Stimulated activated CD4-positive, alpha-beta T cell treated with anti-CD3 and anti-CD28 coated beads, TNF-alpha, amount 100 ng/mL, for 4 hours (primary cell): Measurements from ENCODE around the gene ACBD4.
"Not testable (repeated sequence)": the region's sequence is repeated elsewhere in the genome, so short reads cannot be mapped to it uniquely, and the experiment has no call there.

Experiments used
- DNase-seq, 3 experiments: peaks; one replicate each; pipeline ENCODE4 v3.0.0-alpha.2; 2020; ENCODE audit warnings: low read depth in 3 of 3

The ACBD4 gene

GRCh38 chr17:45119964-45120363 is 15.5 kb upstream of the ACBD4 start:
- DNase-seq: no peak

DNA sequence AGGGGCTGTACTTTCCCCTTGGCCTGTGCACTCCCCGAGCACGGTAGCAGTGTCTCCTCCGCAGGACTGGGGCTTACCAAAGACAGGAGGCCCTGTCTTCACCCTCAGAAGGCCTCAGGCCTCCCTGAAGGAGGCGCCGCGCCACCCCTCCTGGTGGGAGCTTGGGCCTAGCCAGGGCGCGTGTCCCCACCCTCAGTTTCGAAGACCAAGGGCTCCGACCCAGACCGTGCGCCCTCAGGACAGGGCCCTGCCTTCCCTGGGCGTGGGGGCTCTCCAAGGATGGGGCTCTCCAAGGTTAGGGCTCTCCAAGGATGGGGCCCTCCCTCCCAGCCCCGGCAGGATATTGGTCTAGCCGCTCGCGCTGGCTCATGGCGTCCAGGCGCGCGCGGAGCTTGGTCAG is 14.9 kb upstream of the ACBD4 start:
- DNase-seq: no peak

DNA sequence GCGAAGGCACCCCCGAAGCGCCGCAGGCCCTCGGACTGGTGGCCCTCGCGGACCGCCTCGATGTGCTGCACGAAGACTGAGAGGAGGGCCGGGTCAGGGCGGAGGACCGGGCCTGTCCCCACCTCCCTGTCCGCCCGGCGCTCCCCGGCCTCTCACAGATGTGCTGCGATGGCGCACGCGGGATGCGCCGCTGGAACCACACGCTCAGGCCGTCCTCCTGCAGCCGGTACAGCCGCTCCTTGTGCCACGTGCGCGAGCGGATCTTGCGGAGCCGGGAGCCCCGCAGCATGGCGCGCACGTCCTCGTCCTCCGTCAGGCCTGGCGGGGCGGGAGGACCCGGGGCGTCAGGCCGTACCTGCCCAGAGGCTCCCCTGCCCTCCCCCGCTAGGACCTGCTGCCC is 14.4 kb upstream of the ACBD4 start:
- no peak for DNase-seq

DNA sequence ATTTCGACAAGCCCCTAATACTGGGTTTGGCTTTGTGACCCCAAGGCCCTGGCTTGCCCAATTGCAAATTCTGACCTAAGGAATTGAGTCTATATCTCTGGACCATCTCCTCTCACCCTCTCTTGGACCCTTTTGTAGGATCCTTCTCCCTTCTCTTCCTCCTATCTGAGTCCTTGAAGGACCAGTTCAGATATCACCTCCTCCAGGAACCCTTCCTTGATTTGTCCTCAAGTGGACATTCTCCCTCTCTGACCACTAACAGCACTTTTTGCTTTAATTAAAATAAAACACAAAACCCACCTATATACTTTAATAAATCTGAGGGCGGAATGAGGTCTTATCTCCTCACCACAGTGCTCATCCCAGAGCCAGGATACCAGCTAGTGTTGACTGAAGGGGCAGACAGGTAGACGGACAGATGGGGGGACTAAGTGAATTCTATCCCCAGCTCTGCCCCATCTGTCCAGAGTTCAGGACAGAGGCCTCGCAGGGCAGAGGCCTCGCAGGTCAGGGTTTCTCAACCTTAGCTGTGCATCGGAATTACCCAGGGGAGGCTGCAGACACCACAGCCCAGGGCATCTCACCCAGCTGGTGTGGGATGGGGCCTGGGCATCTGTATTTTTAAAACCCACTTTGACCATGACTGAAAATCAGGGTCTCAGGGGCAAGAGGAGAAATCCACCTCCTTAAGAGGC is 12.3 kb upstream of the ACBD4 start:
- DNase-seq: no peak

DNA sequence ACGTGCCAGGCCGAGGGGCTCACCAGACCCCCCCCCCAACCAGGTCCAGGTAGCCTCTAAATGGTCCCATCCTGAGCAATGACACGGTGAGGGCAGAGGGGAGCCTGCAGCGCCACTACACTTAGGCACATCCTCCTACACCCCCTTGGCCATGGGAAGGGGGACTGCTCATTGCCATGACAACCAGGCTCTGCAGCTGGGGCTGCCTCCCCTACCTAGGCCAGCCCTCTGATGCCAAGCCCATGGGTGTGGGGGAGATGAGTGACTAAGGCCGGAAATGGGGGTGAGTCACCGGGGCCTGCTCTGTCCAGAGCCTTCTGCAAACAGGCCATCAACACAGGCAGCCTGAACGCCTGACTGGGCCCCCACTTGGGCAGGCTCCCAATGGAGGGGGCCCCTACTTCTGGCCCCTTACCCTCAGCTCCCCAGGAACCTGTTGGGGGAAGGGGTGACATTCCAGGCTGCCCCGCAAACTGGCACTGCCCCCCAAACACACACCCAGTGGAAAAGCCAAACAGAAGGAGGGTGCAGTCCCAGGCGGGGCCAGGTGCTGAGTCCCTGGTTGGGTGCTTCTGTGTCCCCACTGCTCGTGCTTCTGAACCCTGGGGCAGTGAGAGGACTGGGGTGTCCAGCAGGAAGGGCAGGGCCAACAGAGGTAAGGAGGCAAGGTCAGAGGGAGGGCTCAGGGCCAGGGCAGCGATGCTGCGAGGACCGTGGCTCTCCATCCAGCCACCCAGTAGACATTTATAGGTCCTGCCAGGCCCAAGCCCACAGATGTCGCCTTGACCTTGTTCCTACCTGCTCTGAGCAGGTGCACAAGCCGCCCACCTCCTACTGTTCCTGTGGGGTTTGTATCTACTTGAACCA is 11.3 kb upstream of the ACBD4 start:
- DNase-seq: no peak

- DNase-seq: not testable (repeated sequence)
Measured at GRCh38 chr17:45124797-45125122, 10.7 kb upstream of the ACBD4 start.

DNA sequence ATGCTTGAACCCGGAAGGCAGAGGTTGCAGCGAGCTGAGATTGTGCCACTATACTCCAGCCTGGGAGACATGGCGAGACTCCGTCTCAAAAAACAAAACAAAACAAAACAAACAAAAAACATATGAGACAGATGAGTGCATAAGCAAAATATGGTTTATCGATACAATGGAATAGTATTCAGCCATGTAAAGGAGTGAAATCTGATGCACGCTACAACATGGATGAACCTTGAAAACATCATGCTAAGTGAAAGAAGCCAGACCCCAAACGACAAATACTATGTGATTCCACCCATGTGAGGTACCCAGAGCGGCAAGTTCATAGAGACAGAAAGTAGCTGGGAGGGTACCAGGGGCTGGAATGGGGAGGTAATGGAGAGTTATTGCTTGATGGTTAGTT is 10.0 kb upstream of the ACBD4 start:
- no peak for DNase-seq

DNA sequence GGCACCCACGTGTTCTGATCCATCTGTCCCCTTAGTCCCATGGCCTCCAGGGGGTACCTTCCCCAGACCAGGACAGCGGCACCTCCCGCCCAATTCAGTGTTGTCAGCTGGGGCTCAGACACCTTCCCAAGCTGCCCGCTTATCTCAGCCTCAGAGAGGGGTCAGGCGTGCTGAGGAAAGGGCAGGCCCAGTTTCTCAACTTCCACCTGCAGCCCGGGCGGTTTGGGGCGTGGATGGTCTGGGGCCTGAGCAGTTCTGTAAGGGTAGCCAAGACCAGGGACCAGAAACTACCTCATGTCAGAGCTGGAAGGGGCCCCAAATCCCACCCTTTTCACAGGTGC is 8.3 kb upstream of the ACBD4 start:
- DNase-seq: no peak

- no peak for DNase-seq
Measured at GRCh38 chr17:45127548-45128300, 7.8 kb upstream of the ACBD4 start.

GRCh38 chr17:45128331-45128730 is 7.2 kb upstream of the ACBD4 start:
- no peak for DNase-seq

- no peak for DNase-seq
Measured at GRCh38 chr17:45128989-45129388, 6.5 kb upstream of the ACBD4 start.

DNA sequence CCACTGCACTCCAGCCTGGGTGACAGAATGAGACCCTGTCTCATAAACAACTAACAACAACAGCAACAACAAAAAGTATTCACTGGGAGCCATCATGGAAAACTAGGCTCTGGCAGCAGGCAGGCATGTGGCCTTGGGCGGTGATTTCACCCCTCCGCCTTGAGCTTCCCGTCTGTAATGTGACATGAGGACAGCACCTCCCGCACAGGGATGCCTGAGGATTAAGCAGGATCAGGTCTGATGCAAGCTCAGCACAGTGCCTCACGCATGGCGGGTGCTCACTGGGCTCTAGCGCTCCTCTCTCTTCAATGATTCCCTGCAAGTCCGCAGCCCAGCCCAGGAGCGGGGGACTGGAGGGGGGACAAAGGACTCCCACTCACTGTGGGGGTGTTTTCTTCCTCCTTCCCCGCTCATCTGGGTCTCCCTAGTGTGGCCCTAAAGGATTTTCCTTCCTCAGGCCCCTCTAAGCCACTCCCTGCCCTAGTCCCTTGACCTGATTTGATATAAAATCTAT is 6.0 kb upstream of the ACBD4 start:
- DNase-seq: no peak

GRCh38 chr17:45129940-45130680 is 5.4 kb upstream of the ACBD4 start:
- DNase-seq: no peak

- DNase-seq: no peak
Measured at GRCh38 chr17:45130681-45131615, 4.5 kb upstream of the ACBD4 start.

- DNase-seq: peak in 1 of 3 experiments; percentile 40
Measured at GRCh38 chr17:45131616-45132319, 3.7 kb upstream of the ACBD4 start.

GRCh38 chr17:45132320-45132571 is 3.2 kb upstream of the ACBD4 start, which contains the start of gene PLCD3:
Gene PLCD3 (minus strand): TSS chr17:45132515. CDS start chr17:45132410, 105 bp downstream.
- DNase-seq: peak in 1 of 3 experiments; percentile 59

- DNase-seq: peak in 2 of 3 experiments; percentile 52 to 69
Measured at GRCh38 chr17:45132572-45133463, 2.7 kb upstream of the ACBD4 start.

GRCh38 chr17:45135978-45136791 is 698 bp downstream of the ACBD4 start:
- no peak for DNase-seq
